GM12878 (cell line): Measurements from ENCODE around the gene ESPL1. TPM values are rescaled to one million over a fixed set of nuclear protein-coding genes. Genes with fewer than 3 reads are reported as not detected.

Experiments used
- CEBPB ChIP-seq, 2 experiments: fragments of 150-350 bp in 1 of 2; IDR thresholded peaks; 2 replicates each; pipeline ENCODE4 v1.6.1; 2012 to 2014; ENCODE audit warnings: low read depth in 2 of 2, low read length in 2 of 2, borderline replicate concordance in 1 of 2, inconsistent platforms in 1 of 2
- CTCF ChIP-seq, 3 experiments: IDR thresholded peaks in 2 of 3; conservative IDR thresholded peaks in 1 of 3; 2 replicates each; pipeline ENCODE4 v1.5.1; 2011; ENCODE audit warnings: low read depth in 3 of 3, low read length in 3 of 3, mild to moderate bottlenecking in 3 of 3, control low read depth in 2 of 3, moderate library complexity in 2 of 3, inconsistent platforms in 1 of 3, mixed read lengths in 1 of 3; ENCODE audit not compliant: control insufficient read depth in 2 of 3, insufficient read depth in 1 of 3; ENCODE audit errors: extremely low read depth in 1 of 3
- PML ChIP-seq: IDR thresholded peaks from 2 replicates; pipeline ENCODE4 v1.6.1; 2012; ENCODE audit warnings: low read length, inconsistent platforms
- PRDM15 ChIP-seq: fragments of 450-650 bp; formaldehyde crosslinking; IDR thresholded peaks from 2 replicates; pipeline ENCODE4 v1.4.0; 2020; ENCODE audit warnings: mild to moderate bottlenecking, moderate library complexity
- ZNF384 ChIP-seq: IDR thresholded peaks from 2 replicates; pipeline ENCODE4 v1.6.1; 2012; ENCODE audit warnings: low read depth, mild to moderate bottlenecking, low read length, improper control_type of control experiment, borderline replicate concordance
- ZNF687 ChIP-seq: fragments of 450-650 bp; IDR thresholded peaks from 2 replicates; pipeline ENCODE4 v1.6.1; 2017; ENCODE audit warnings: mild to moderate bottlenecking, moderate library complexity
- ZZZ3 ChIP-seq: IDR thresholded peaks from 2 replicates; pipeline ENCODE4 v1.6.1; 2011; ENCODE audit warnings: low read depth; ENCODE audit not compliant: control insufficient read depth, insufficient read length
- polyA plus RNA-seq, 11 experiments: library from polyadenylated mRNA; depleted of rRNA in 4 of 11; unstranded in 6 of 11; stranded (reverse) in 5 of 11; fragments of >200 nt; fragmentation: Nextera tagmentation in 4 of 11; fragmentation: Illumina TruSeq in 1 of 11; extraction: Ambion mirVana in 4 of 11; extraction: Trizol in 1 of 11; gene quantifications; 1 replicate in 1 of 11; 2 replicates in 10 of 11; pipeline versions ENCODE4 v1.2.1 to v1.2.3, GENCODE V29; 2011 to 2016; ENCODE audit warnings: inconsistent platforms in 2 of 11, missing spikeins in 2 of 11, low read depth in 1 of 11
- total RNA-seq, 4 experiments: library from RNA; depleted of rRNA in 3 of 4; stranded (reverse); fragments of >200 nt in 3 of 4; fragmentation: Illumina TruSeq in 1 of 4; extraction: Trizol in 1 of 4; gene quantifications; 2 replicates each; pipeline versions ENCODE4 v1.2.1 to v1.2.3, GENCODE V29; 2013 to 2021
- TF ChIP-seq, protein P1 (sequence below): fragments of 450-650 bp; IDR thresholded peaks from 2 replicates; pipeline ENCODE4 v1.6.1; 2016; ENCODE audit warnings: mild to moderate bottlenecking, moderate library complexity, borderline replicate concordance

Gene ESPL1
- total and polyA plus RNA-seq, 10 of the 15 experiments (the other 5 are each of a cell fraction or from before 2014, with no cell fraction given), result 2.1 to 61.9 (median 21.2) TPM

GRCh38 chr12:53288322-53288721, 20.2 kb downstream of the ESPL1 start (continued):
- TF ChIP-seq CEBPB (IDR thresholded peaks at IDR 0.05; ENCODE audit: borderline replicate concordance in 1 of 2, low read depth in 2 of 2, low read length in 2 of 2), result no peak
- no peak for TF ChIP-seq ZNF384
- TF ChIP-seq PML, result no peak
- no peak for TF ChIP-seq CTCF (IDR thresholded peaks at IDR 0.05 in 2 of 3, conservative IDR thresholded peaks at IDR 0.05 in 1 of 3; ENCODE audit: control insufficient read depth in 2 of 3, extremely low read depth in 1 of 3, insufficient read depth in 1 of 3, low read depth in 3 of 3, low read length in 3 of 3)
- TF ChIP-seq PRDM15 (CRISPR knock-in tag), result no peak
- TF ChIP-seq, protein P1, sequence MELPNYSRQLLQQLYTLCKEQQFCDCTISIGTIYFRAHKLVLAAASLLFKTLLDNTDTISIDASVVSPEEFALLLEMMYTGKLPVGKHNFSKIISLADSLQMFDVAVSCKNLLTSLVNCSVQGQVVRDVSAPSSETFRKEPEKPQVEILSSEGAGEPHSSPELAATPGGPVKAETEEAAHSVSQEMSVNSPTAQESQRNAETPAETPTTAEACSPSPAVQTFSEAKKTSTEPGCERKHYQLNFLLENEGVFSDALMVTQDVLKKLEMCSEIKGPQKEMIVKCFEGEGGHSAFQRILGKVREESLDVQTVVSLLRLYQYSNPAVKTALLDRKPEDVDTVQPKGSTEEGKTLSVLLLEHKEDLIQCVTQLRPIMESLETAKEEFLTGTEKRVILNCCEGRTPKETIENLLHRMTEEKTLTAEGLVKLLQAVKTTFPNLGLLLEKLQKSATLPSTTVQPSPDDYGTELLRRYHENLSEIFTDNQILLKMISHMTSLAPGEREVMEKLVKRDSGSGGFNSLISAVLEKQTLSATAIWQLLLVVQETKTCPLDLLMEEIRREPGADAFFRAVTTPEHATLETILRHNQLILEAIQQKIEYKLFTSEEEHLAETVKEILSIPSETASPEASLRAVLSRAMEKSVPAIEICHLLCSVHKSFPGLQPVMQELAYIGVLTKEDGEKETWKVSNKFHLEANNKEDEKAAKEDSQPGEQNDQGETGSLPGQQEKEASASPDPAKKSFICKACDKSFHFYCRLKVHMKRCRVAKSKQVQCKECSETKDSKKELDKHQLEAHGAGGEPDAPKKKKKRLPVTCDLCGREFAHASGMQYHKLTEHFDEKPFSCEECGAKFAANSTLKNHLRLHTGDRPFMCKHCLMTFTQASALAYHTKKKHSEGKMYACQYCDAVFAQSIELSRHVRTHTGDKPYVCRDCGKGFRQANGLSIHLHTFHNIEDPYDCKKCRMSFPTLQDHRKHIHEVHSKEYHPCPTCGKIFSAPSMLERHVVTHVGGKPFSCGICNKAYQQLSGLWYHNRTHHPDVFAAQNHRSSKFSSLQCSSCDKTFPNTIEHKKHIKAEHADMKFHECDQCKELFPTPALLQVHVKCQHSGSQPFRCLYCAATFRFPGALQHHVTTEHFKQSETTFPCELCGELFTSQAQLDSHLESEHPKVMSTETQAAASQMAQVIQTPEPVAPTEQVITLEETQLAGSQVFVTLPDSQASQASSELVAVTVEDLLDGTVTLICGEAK, result no peak
- no peak for TF ChIP-seq ZNF687
- no peak for TF ChIP-seq ZZZ3
